Measurements from ENCODE around the gene IMPA2. TPM values are rescaled to one million over a fixed set of nuclear protein-coding genes. Genes with fewer than 3 reads are reported as not detected.

Gene IMPA2
- total and polyA plus RNA-seq, 2 experiments from 2014 or later, result 75.6 to 130 TPM

DNA sequence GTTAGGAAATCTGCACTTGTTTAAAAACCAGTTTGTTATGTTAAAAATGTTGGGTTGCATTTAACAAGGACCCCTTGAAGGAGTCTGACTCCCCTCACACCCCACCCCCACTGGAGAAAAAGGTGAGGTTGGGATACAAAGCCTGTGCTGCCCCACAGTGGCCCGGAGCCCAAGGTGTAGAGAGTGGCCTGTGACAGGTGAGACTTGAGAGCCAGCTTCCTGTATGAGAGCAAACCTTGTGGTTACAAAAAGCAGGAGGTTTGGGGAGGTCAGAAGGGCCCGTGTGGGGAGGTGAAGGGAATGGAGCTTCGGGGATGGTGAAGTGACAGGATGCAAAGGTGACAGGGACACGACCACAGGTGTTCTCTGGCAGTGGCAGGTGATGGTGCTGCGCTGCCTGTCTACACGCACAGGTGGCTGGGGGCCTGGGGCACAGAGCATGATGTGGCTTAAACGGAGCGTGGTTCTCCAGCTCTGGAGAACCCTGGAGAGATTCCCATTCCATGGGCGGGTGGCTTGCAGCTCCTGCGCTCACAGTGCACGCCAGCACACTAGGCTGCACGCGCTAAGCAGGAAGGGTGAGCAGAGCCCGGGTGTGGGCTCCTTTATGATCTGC lies 29.0 kb downstream of the IMPA2 start:
- DNase-seq (ENCODE audit: low spot score), result no peak
- Histone ChIP-seq H3K4me3 (no peak overlapping the region), H3K27ac (peak overlapping the region; percentile 97), H3K79me2 (no peaks in the 10 kb centered on the region), H3K36me3 (replicated peaks; ENCODE audit: insufficient read depth, low read depth) (no peaks in the 10 kb centered on the region), H4K20me1 (ENCODE audit: insufficient read depth, poor library complexity, severe bottlenecking) (no peaks in the 10 kb centered on the region), H2AFZ (no peak overlapping the region), H3K27me3 (no peaks in the 10 kb centered on the region), H3K9me3 (ENCODE audit: low read depth) (no peaks in the 10 kb centered on the region), H3K4me2 (no peak overlapping the region), H3K4me1 (ENCODE audit: insufficient read depth) (peaks cover 40% of the 10 kb centered on the region), H3K9me2 (replicated peaks; ENCODE audit: insufficient read depth) (no peaks in the 10 kb centered on the region)
- TF ChIP-seq CTCF (IDR thresholded peaks at IDR 0.05; ENCODE audit: poor library complexity) (no peak), EZH2 (IDR thresholded peaks at IDR 0.05; ENCODE audit: borderline replicate concordance) (no peak), EZH2phosphoT487 (IDR thresholded peaks at IDR 0.05; ENCODE audit: low read depth, severe bottlenecking, unreplicated experiment) (no peak)
- 88% methylated on average over 14 of the region's 14 CpGs for WGBS (ENCODE audit: low lambda C conversion rate, missing lambda C conversion rate)

DNA sequence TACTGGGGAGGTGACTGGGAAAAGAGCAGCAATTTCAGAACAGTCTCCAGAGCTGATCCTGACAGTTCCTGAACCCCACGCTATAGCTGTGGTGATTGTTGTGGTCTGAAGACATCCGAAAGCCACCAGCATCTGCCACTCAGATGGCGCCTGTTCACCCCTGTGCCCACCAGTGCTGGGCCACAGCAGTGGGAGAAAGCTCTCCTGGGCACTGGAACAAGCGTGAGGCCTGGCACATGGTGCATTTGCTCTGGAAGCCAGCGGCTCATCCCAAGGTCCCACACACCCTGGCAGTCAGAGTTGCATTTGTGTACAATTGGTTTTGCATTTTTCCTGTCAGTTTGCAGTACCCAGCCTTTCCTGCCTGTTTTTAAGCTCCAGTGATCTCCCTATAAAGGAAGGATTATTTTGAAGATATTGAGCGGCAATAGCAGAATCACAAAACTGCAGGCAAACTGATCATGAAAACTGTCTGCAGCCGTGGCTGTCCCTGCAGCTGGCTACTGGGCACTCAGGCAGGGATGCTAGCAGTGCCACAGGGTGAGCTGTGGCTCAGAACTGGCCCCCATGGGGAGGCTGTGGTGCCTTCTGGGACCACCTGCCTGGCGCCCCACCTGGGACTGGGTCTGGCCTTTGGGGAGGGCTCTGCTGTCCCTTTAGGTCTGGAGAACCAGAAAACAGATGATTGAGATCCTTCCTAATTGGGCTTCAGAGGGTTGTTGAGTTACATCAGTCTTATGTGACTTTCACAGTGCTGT lies 30.1 kb downstream of the IMPA2 start:
- Histone ChIP-seq H3K9me3 (ENCODE audit: low read depth) (no peaks in the 10 kb centered on the region), H4K20me1 (ENCODE audit: insufficient read depth, poor library complexity, severe bottlenecking) (no peaks in the 10 kb centered on the region), H3K79me2 (no peaks in the 10 kb centered on the region), H3K27ac (peak overlapping the region; percentile 51), H3K4me1 (ENCODE audit: insufficient read depth) (peaks cover 39% of the 10 kb centered on the region), H3K36me3 (replicated peaks; ENCODE audit: insufficient read depth, low read depth) (no peaks in the 10 kb centered on the region), H3K4me2 (no peak overlapping the region), H3K27me3 (no peaks in the 10 kb centered on the region), H3K4me3 (no peak overlapping the region), H3K9me2 (replicated peaks; ENCODE audit: insufficient read depth) (no peaks in the 10 kb centered on the region), H2AFZ (no peak overlapping the region)
- TF ChIP-seq EZH2 (IDR thresholded peaks at IDR 0.05; ENCODE audit: borderline replicate concordance) (no peak), CTCF (IDR thresholded peaks at IDR 0.05; ENCODE audit: poor library complexity) (no peak), EZH2phosphoT487 (IDR thresholded peaks at IDR 0.05; ENCODE audit: low read depth, severe bottlenecking, unreplicated experiment) (no peak)
- WGBS (ENCODE audit: low lambda C conversion rate, missing lambda C conversion rate), result 81% methylated on average over 8 of the region's 8 CpGs
- no peak for DNase-seq (ENCODE audit: low spot score)

DNA sequence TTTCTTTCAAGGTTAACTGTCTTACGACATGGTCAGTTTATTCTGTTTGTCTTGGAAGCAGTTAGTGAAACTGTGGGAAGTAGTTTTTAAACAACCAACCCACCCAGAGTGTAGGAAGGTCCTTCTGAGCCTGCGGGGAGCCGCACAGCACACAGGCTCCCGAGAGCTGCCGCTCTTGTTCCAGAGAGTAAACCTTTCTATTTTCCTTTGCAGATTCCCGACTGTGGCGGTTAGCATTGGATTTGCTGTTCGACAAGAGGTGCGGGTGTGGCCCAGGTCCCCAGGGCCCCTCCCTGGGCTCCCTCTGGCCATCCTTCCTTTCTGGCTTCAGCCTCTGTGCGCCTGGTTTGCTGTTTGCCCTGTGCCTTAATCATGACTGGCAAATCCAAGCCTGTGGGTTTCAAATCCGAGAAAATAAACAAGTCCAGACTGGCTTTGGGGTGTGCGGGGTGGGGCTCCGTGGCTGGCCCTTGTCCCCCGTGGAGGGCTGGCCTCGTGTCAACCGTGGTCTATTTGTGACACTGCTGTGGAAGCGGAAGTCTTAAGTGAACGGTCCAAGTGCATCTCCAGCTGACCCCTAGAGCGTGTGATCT lies 30.7 kb downstream of the IMPA2 start:
- Histone ChIP-seq H3K27ac (peak overlapping the region; percentile 51), H3K4me2 (no peak overlapping the region), H4K20me1 (ENCODE audit: insufficient read depth, poor library complexity, severe bottlenecking) (no peaks in the 10 kb centered on the region), H3K9me3 (ENCODE audit: low read depth) (no peaks in the 10 kb centered on the region), H3K36me3 (replicated peaks; ENCODE audit: insufficient read depth, low read depth) (no peaks in the 10 kb centered on the region), H3K4me3 (no peak overlapping the region), H3K79me2 (no peaks in the 10 kb centered on the region), H3K4me1 (ENCODE audit: insufficient read depth) (peaks cover 35% of the 10 kb centered on the region), H3K27me3 (no peaks in the 10 kb centered on the region), H2AFZ (no peak overlapping the region), H3K9me2 (replicated peaks; ENCODE audit: insufficient read depth) (no peaks in the 10 kb centered on the region)
- 87% methylated on average over 18 of the region's 19 CpGs for WGBS (ENCODE audit: low lambda C conversion rate, missing lambda C conversion rate)
- no peak for DNase-seq (ENCODE audit: low spot score)
- TF ChIP-seq EZH2 (IDR thresholded peaks at IDR 0.05; ENCODE audit: borderline replicate concordance) (no peak), CTCF (IDR thresholded peaks at IDR 0.05; ENCODE audit: poor library complexity) (no peak), EZH2phosphoT487 (IDR thresholded peaks at IDR 0.05; ENCODE audit: low read depth, severe bottlenecking, unreplicated experiment) (no peak)

Data from hepatocyte (in vitro differentiated cells).